LNCAP (cell line): Measurements from ENCODE around the gene FGGY.

Source experiments
- CTCF ChIP-seq: fragments of 450-650 bp; IDR thresholded peaks from 2 replicates; pipeline ENCODE4 v1.5.1; 2017; ENCODE audit warnings: mild to moderate bottlenecking

FGGY gene

DNA sequence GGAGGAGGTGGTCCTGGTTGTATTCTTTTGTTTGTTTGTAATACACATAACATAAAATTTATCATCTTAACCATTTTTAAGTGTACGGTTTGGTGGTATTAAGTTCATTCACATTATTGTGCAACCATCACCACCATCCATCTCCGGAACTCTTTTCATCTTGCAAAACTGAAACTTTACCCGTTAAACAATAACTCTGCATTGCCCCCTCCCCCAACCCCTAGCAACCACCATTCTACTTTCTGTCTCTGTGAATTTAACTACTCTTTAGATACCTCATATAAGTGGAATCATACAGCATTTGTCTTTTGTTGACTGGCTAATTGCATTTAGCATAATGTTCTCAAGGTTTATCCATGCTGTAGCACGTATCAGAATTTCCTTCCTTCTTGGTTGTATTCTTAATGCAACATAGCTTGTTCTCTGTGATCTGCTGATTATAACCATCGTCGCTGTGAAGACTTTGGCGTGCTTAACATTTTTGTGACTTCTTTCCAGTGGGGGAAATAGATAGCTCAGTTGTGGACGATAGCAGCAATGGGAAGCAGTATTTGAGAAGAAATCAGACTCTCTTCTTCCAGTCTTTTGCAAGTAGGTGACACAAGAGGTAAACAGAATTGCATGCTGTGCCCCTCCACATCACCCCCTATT is 400.4 kb downstream of the FGGY start:
- no peak for TF ChIP-seq CTCF

DNA sequence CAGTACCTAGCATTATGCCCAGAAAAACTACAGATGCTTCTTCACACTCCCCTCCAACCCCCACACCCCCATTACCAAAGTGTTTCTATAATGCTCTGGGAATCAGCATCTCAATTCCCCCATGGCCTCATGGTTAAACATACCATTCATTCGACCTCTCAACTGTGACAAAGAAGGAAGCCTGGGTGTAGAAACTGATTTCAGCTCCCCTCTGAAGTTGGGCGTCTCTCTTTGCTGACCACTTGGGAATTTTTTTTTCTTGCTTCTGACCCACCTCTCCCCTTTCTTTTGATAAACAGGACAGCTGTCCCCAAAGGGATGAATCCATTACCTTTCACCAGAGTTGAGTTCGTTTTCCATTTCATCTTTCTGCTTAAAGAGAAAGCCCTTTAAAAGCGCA is 401.5 kb downstream of the FGGY start:
- no peak for TF ChIP-seq CTCF

- peak; percentile 94 for TF ChIP-seq CTCF
These were observed 402.4 kb downstream of the FGGY start for GRCh38 chr1:59699227-59699847.

GRCh38 chr1:59701376-59701775 is 404.5 kb downstream of the FGGY start:
- TF ChIP-seq CTCF, result no peak

DNA sequence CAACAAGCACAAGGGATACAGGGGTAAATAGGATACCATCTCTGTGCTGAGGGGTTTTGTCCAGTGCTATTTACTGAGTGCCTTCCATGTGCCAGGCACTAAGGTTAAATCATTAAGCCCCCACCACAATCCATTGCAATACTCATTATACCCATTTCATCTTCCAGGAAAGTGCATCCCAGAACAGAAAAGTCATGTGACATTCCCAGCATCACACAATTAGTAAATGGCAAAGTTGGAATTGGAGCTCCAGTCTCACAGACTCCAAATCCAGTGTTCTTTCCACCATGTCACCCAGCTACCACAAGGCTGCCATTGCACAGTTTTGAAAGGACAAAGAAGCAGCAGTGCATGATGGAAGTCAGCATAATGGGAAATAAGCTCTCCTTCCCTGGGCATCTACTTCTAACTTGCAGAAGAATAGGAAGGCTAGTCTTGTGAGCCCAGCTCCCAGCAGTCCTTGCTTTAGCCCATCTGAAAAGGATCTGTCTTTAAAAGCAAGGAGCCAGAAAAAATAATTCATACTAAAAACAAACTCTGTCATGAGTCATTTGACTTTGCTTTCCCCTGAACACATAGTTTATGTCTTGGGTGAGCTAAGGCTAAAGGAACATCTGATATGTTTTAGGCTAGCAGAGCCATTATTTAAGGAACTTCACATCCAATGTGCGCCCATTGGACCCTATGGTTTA is 406.5 kb downstream of the FGGY start:
- no peak for TF ChIP-seq CTCF

GRCh38 chr1:59703918-59704378 is 407.1 kb downstream of the FGGY start:
- no peak for TF ChIP-seq CTCF

- no peak for TF ChIP-seq CTCF
These were observed 407.8 kb downstream of the FGGY start for GRCh38 chr1:59704716-59705115.
